Measurements from ENCODE around the gene SERINC1. TPM values are rescaled to one million over a fixed set of nuclear protein-coding genes. Genes with fewer than 3 reads are reported as not detected.

Gene SERINC1
- total RNA-seq, 1 experiment from 2014 or later = 131 TPM

DNA sequence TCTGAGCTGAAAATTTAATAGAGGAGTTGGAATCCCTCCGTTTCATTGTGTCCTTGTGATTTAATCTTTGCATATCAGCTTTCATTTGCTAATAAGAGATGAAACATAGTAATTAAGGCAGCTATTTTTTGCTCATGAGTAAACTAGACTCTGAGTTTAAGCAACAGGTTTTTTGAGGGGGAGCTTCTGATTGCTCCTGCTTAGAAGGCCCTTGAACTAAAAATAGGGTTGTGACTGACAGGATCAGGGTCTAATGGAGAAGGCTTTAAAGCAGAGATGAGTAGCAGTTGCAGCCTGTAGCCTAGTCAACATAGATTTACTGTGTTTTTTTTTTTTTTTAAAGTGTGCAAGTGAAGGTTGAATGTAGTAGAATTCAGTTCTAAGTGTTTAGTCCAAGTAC lies 54.8 kb downstream of the SERINC1 start:
- CTCF ChIA-PET = interaction anchor here (0.7 kb wide), 1 partner anchor 967 kb away, joined by 3 read pairs; no protein-coding TSS in a partner anchor
- H3K36me3 ChIP-seq (ENCODE audit: control insufficient read depth, insufficient read depth, low read length) = peaks cover 24% of the 10 kb centered on the region
- intact Hi-C loops (cut with micrococcal nuclease; ENCODE audit: unreplicated experiment) = no loop called here

DNA sequence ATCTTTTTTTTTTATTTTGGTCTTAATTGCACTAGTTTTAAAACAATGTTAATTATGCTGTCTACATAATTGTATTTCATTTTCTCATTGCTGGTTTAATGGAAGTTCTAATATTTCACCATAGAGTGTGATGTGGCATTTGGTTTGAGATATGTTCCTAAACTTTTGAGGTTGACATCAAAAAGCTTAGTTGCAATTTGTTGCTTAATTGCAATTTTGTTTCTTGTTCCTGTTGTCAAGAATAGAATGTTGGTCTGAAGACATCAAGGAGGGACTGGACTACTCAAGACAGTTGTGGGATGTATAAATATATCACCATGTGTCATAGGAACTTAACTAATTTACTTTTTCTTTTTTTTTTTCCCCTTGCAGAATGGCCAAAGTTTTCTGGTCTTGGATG lies 59.6 kb downstream of the SERINC1 start:
- Histone ChIP-seq H3K36me3 (ENCODE audit: control insufficient read depth, insufficient read depth, low read length) (peaks cover 10% of the 10 kb centered on the region), H3K9me3 (ENCODE audit: control insufficient read depth, insufficient read depth, low read depth, low read length) (no peaks in the 10 kb centered on the region; the same call in 1 of the 2 replicates), H3K27me3 (ENCODE audit: control insufficient read depth, insufficient read depth, low read length) (no peaks in the 10 kb centered on the region), H3K27ac (ENCODE audit: low read length) (no peak overlapping the region), H3K4me1 (ENCODE audit: control insufficient read depth, insufficient read depth, low read length) (no peaks in the 10 kb centered on the region), H3K4me3 (ENCODE audit: low read depth in 2 of 2, low read length in 2 of 2) (no peak overlapping the region)
- TF ChIP-seq, protein P1, sequence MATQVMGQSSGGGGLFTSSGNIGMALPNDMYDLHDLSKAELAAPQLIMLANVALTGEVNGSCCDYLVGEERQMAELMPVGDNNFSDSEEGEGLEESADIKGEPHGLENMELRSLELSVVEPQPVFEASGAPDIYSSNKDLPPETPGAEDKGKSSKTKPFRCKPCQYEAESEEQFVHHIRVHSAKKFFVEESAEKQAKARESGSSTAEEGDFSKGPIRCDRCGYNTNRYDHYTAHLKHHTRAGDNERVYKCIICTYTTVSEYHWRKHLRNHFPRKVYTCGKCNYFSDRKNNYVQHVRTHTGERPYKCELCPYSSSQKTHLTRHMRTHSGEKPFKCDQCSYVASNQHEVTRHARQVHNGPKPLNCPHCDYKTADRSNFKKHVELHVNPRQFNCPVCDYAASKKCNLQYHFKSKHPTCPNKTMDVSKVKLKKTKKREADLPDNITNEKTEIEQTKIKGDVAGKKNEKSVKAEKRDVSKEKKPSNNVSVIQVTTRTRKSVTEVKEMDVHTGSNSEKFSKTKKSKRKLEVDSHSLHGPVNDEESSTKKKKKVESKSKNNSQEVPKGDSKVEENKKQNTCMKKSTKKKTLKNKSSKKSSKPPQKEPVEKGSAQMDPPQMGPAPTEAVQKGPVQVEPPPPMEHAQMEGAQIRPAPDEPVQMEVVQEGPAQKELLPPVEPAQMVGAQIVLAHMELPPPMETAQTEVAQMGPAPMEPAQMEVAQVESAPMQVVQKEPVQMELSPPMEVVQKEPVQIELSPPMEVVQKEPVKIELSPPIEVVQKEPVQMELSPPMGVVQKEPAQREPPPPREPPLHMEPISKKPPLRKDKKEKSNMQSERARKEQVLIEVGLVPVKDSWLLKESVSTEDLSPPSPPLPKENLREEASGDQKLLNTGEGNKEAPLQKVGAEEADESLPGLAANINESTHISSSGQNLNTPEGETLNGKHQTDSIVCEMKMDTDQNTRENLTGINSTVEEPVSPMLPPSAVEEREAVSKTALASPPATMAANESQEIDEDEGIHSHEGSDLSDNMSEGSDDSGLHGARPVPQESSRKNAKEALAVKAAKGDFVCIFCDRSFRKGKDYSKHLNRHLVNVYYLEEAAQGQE (IDR thresholded peaks at IDR 0.05; ENCODE audit: insufficient read depth in 1 of 2, low read depth in 2 of 2, low read length in 1 of 2) = no peak
- no peak for TF ChIP-seq POLR2AphosphoS5 (IDR thresholded peaks at IDR 0.05; ENCODE audit: low read depth, low read length)
- TF ChIP-seq SIN3A (IDR thresholded peaks at IDR 0.05; ENCODE audit: borderline replicate concordance, insufficient read depth, low read depth, low read length) = no peak
- TF ChIP-seq, protein P2, sequence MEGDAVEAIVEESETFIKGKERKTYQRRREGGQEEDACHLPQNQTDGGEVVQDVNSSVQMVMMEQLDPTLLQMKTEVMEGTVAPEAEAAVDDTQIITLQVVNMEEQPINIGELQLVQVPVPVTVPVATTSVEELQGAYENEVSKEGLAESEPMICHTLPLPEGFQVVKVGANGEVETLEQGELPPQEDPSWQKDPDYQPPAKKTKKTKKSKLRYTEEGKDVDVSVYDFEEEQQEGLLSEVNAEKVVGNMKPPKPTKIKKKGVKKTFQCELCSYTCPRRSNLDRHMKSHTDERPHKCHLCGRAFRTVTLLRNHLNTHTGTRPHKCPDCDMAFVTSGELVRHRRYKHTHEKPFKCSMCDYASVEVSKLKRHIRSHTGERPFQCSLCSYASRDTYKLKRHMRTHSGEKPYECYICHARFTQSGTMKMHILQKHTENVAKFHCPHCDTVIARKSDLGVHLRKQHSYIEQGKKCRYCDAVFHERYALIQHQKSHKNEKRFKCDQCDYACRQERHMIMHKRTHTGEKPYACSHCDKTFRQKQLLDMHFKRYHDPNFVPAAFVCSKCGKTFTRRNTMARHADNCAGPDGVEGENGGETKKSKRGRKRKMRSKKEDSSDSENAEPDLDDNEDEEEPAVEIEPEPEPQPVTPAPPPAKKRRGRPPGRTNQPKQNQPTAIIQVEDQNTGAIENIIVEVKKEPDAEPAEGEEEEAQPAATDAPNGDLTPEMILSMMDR (IDR thresholded peaks at IDR 0.05) = no peak
- no peak for TF ChIP-seq TCF7L2 (IDR thresholded peaks at IDR 0.05; ENCODE audit: low read depth, low read length)
- ATAC-seq = no peak
- BruUV-seq (replicated peaks) = no TSS peak
- DNase-seq (ENCODE audit: low read depth, low spot score) = no peak
- POLR2A ChIA-PET = no interaction called here
- CTCF ChIA-PET = no interaction called here
- intact Hi-C loops (cut with micrococcal nuclease; ENCODE audit: unreplicated experiment) (no loop called here), in situ Hi-C loops (cut with HindIII; ENCODE audit: low pct_unique_long_range_greater_than_20kb, low sequenced_read_pairs) (no loop called here)

More for the DNA sequence above, 54.8 kb downstream of the SERINC1 start:
- Histone ChIP-seq H3K9me3 (ENCODE audit: control insufficient read depth, insufficient read depth, low read depth, low read length) (no peaks in the 10 kb centered on the region), H3K27ac (ENCODE audit: low read length) (no peak overlapping the region), H3K27me3 (ENCODE audit: control insufficient read depth, insufficient read depth, low read length) (no peaks in the 10 kb centered on the region), H3K4me1 (ENCODE audit: control insufficient read depth, insufficient read depth, low read length) (no peaks in the 10 kb centered on the region), H3K4me3 (ENCODE audit: low read depth in 2 of 2, low read length in 2 of 2) (no peak overlapping the region)
- no TSS peak for BruUV-seq (replicated peaks)
- POLR2A ChIA-PET = no interaction called here
- ATAC-seq = no peak
- no peak for DNase-seq (ENCODE audit: low read depth, low spot score)
- in situ Hi-C loops (cut with HindIII; ENCODE audit: low pct_unique_long_range_greater_than_20kb, low sequenced_read_pairs) = no loop called here
- TF ChIP-seq, protein P1 (IDR thresholded peaks at IDR 0.05; ENCODE audit: insufficient read depth in 1 of 2, low read depth in 2 of 2, low read length in 1 of 2) = no peak
- TF ChIP-seq TCF7L2 (IDR thresholded peaks at IDR 0.05; ENCODE audit: low read depth, low read length) (no peak), SIN3A (IDR thresholded peaks at IDR 0.05; ENCODE audit: borderline replicate concordance, insufficient read depth, low read depth, low read length) (no peak), POLR2AphosphoS5 (IDR thresholded peaks at IDR 0.05; ENCODE audit: low read depth, low read length) (no peak)
- TF ChIP-seq, protein P2 (IDR thresholded peaks at IDR 0.05) = no peak

Measured in Panc1 (cell line).